K562 (cell line): ENCODE measurements around the gene C12orf75. TPM values are rescaled to one million over a fixed set of nuclear protein-coding genes. Genes with fewer than 3 reads are reported as not detected.

Experiments
- ATAC-seq: fragments of 200-7000 bp; cut with Tn5 transposase; 3 replicates; pipeline ENCODE4 v1.9.1; 2020; ENCODE audit warnings: moderate library complexity
- BruUV-seq: library from RNA; stranded (reverse); fragments of 400-500 nt; replicated peaks from 2 replicates; lab custom pipeline; 2021; lab: Mats Ljungman, UMichigan
- CTCF ChIA-PET: fragments of 300-600 bp; formaldehyde crosslinking; extraction: SDS; loops from one replicate; lab custom pipeline; 2021; ENCODE audit warnings: low intra/inter-chr PET ratio; lab: Yijun Ruan, JAX
- POLR2A ChIA-PET: fragments of 300-600, 350-650 bp; sonication (Branson Sonifier 250); formaldehyde crosslinking; extraction: SDS; loops from one replicate; lab custom pipeline; 2021; ENCODE audit warnings: antibody characterized with exemption, inconsistent platforms; lab: Yijun Ruan, JAX
- DNase-seq, 4 experiments: peaks; one replicate each; pipeline versions ENCODE4 v3.0.0 to v3.0.0-alpha.2; 2011 to 2018; ENCODE audit warnings: low spot score in 3 of 4, mixed read lengths in 3 of 4; ENCODE audit errors: extremely low read depth in 1 of 4
- FAIRE-seq: peaks from 2 replicates; lab custom pipeline; 2011; peaks lifted over from hg19 to GRCh38; lab: Jason Lieb, UNC
- H2AFZ ChIP-seq: 2 replicates; pipeline ENCODE4 v1.6.0; 2011; ENCODE audit warnings: low read depth, low read length, control low read depth, inconsistent platforms
- H3K27ac ChIP-seq: fragments of 200-600 bp; 3 replicates; pipeline ENCODE4 v1.8.0; 2011; ENCODE audit warnings: low read depth, mild to moderate bottlenecking, control low read depth, inconsistent platforms, low read length, moderate library complexity, mixed read lengths; ENCODE audit errors: extremely low read depth
- H3K27me3 ChIP-seq, 2 experiments: fragments of 300-600 bp in 1 of 2; 2 replicates in 1 of 2; 3 replicates in 1 of 2; pipeline versions ENCODE4 v1.6.0 to v1.8.0; 2011; ENCODE audit warnings: inconsistent platforms in 2 of 2, low read length in 2 of 2, mild to moderate bottlenecking in 1 of 2, mixed read lengths in 1 of 2, moderate library complexity in 1 of 2; ENCODE audit not compliant: control insufficient read depth in 2 of 2, insufficient read depth in 2 of 2
- H3K36me3 ChIP-seq: fragments of 300-600 bp; 3 replicates; pipeline ENCODE4 v1.8.0; 2011; ENCODE audit warnings: mild to moderate bottlenecking, low read length, inconsistent platforms; ENCODE audit not compliant: control insufficient read depth, insufficient read depth
- H3K4me1 ChIP-seq, 2 experiments: fragments of 200-600 bp in 1 of 2; replicated peaks in 1 of 2; 2 replicates in 1 of 2; 3 replicates in 1 of 2; pipeline versions ENCODE4 v1.5.1 to v1.8.0; 2011; ENCODE audit warnings: inconsistent platforms in 2 of 2, low read length in 2 of 2, mild to moderate bottlenecking in 1 of 2, mixed read lengths in 1 of 2, moderate library complexity in 1 of 2; ENCODE audit not compliant: control insufficient read depth in 2 of 2, insufficient read depth in 2 of 2
- H3K4me2 ChIP-seq: 2 replicates; pipeline ENCODE4 v1.6.1; 2011; ENCODE audit warnings: low read length, control low read depth, inconsistent platforms, mixed read lengths; ENCODE audit not compliant: insufficient read depth
- H3K4me3 ChIP-seq: fragments of 200-600 bp; sonication (generic), shearing (Covaris generic); 2 replicates; pipeline ENCODE4 v1.5.1; 2016; ENCODE audit warnings: control low read depth, inconsistent platforms
- H3K79me2 ChIP-seq: fragments of 200-600 bp; 3 replicates; pipeline ENCODE4 v1.8.0; 2011; ENCODE audit warnings: low read length, inconsistent platforms; ENCODE audit not compliant: control insufficient read depth, insufficient read depth
- H3K9ac ChIP-seq, 2 experiments: 2 replicates each; pipeline versions ENCODE4 v1.6.0 to v1.6.1; 2011; ENCODE audit warnings: low read depth in 2 of 2, low read length in 2 of 2, control low read depth in 1 of 2, inconsistent platforms in 1 of 2, mild to moderate bottlenecking in 1 of 2, mixed read lengths in 1 of 2; ENCODE audit not compliant: insufficient read depth in 1 of 2
- H3K9me1 ChIP-seq: one replicate; pipeline ENCODE4 v1.6.0; 2011; ENCODE audit warnings: inconsistent platforms, mild to moderate bottlenecking, low read length, moderate library complexity; ENCODE audit not compliant: control insufficient read depth, insufficient read depth
- H3K9me3 ChIP-seq: replicated peaks from 2 replicates; pipeline ENCODE4 v1.5.1; 2011; ENCODE audit warnings: low read depth, low read length, inconsistent platforms; ENCODE audit not compliant: control insufficient read depth, insufficient read depth
- H4K20me1 ChIP-seq: replicated peaks from 2 replicates; pipeline ENCODE4 v1.6.1; 2011; ENCODE audit warnings: low read length, inconsistent platforms, mixed read lengths; ENCODE audit not compliant: control insufficient read depth, insufficient read depth
- E2F4 ChIP-seq: sonication (generic); formaldehyde crosslinking; IDR thresholded peaks from 2 replicates; pipeline ENCODE4 v1.8.0; 2022; ENCODE audit warnings: mild to moderate bottlenecking, low read depth, missing genetic modification reagents
- RFX7 ChIP-seq: fragments of 250-450 bp; sonication (Bioruptor Pico); IDR thresholded peaks from 2 replicates; pipeline ENCODE4 v1.5.1; 2021; ENCODE audit warnings: mild to moderate bottlenecking
- SMAD4 ChIP-seq: fragments of 250-450 bp; sonication (Bioruptor Pico); conservative IDR thresholded peaks from 2 replicates; pipeline ENCODE4 v1.8.0; 2021; ENCODE audit warnings: inconsistent platforms, mild to moderate bottlenecking, moderate library complexity
- ZFP36 ChIP-seq: fragments of 150-350 bp; IDR thresholded peaks from 2 replicates; pipeline ENCODE4 v1.6.1; 2018; ENCODE audit warnings: low read length, low read depth; ENCODE audit not compliant: partially characterized antibody
- ZNF644 ChIP-seq: fragments of 200-800 bp; sonication (Bioruptor generic); IDR thresholded peaks from 2 replicates; pipeline ENCODE4 v1.6.1; 2016; ENCODE audit warnings: low read depth, missing genetic modification characterization, missing compliant biosample characterization
- WGBS: fragments of 100-300 bp; shearing (Covaris generic); methylation state at CpG from one replicate; pipeline ENCODE4 v1.1.6; 2016; ENCODE audit warnings: low coverage, mixed read lengths; ENCODE audit not compliant: insufficient coverage; ENCODE audit errors: missing lambda C conversion rate; 5-methylcytosine and 5-hydroxymethylcytosine counted together
- in situ Hi-C: fragments of 300-500 bp; cut with MboI; formaldehyde crosslinking; loops from 4 replicates; pipeline ENCODE4 v1.15.0; 2018; ENCODE audit warnings: inconsistent platforms, mixed read lengths
- intact Hi-C: fragments of 100-400 bp; cut with micrococcal nuclease; formaldehyde crosslinking; loops from 2 replicates; pipeline ENCODE4 v1.14.2; 2022
- polyA plus RNA-seq, 8 experiments: library from polyadenylated mRNA; depleted of rRNA in 4 of 8; stranded (reverse) in 5 of 8; unstranded in 3 of 8; fragments of >200 nt; fragmentation: Nextera tagmentation in 2 of 8; fragmentation: Illumina TruSeq in 1 of 8; extraction: Ambion mirVana in 2 of 8; extraction: Trizol in 1 of 8; gene quantifications; 2 replicates each; pipeline versions ENCODE4 v1.2.1 to v1.2.3, GENCODE V29; 2011 to 2014; ENCODE audit warnings: inconsistent platforms in 1 of 8, missing spikeins in 1 of 8
- total RNA-seq, 7 experiments: library from RNA; depleted of rRNA in 6 of 7; stranded (reverse); fragments of >200 nt in 6 of 7; fragmentation: Illumina TruSeq in 2 of 7; extraction: Trizol in 2 of 7; gene quantifications; 2 replicates each; pipeline versions ENCODE4 v1.2.1 to v1.2.3, GENCODE V29; 2011 to 2021; ENCODE audit warnings: low replicate concordance in 1 of 7
- TF ChIP-seq, protein P1 (sequence below): sonication (generic); formaldehyde crosslinking; IDR thresholded peaks from 2 replicates; pipeline ENCODE4 v1.8.0; 2022; ENCODE audit warnings: mild to moderate bottlenecking, missing genetic modification reagents
- TF ChIP-seq, protein P2 (sequence below): sonication (generic); formaldehyde crosslinking; IDR thresholded peaks from 2 replicates; pipeline ENCODE4 v1.8.0; 2022; ENCODE audit warnings: missing genetic modification reagents, mild to moderate bottlenecking, borderline replicate concordance
- TF ChIP-seq, protein P3 (sequence below): IDR thresholded peaks from 3 replicates; pipeline ENCODE4 v1.6.1; 2011; ENCODE audit warnings: borderline replicate concordance, mild to moderate bottlenecking, moderate library complexity; ENCODE audit not compliant: insufficient read length; ENCODE audit errors: extremely low read depth
- TF ChIP-seq, protein P4 (sequence below): sonication (generic); formaldehyde crosslinking; IDR thresholded peaks from 2 replicates; pipeline ENCODE4 v1.9.0; 2022; ENCODE audit warnings: mild to moderate bottlenecking, missing genetic modification reagents

The C12orf75 gene
- total and polyA plus RNA-seq, 9 of the 15 experiments (the other 6 are each of a cell fraction or from before 2014, with no cell fraction given) = 0.06 to 0.82 (median 0.26) TPM; not detected in 3

- Histone ChIP-seq H3K27ac (no peak overlapping the region), H4K20me1 (no peaks in the 10 kb centered on the region), H3K4me1 (peaks cover 0 to 5% of the 10 kb centered on the region in 2 experiments; a peak in 1 of 5 replicates), H3K4me2 (no peak overlapping the region), H3K9me3 (no peaks in the 10 kb centered on the region), H2AFZ (no peak overlapping the region), H3K79me2 (no peaks in the 10 kb centered on the region), H3K36me3 (no peaks in the 10 kb centered on the region), H3K9me1 (no peaks in the 10 kb centered on the region), H3K9ac (no peak overlapping the region), H3K4me3 (no peak overlapping the region), H3K27me3 (peaks cover 0 to 21% of the 10 kb centered on the region in 2 experiments; a peak in 4 of 5 replicates)
- FAIRE-seq (no peak), DNase-seq (no peak), ATAC-seq (no peak)
- POLR2A ChIA-PET = interaction anchor here (1.3 kb wide), 1 partner anchor 13 kb away, joined by 3 read pairs; no protein-coding TSS in a partner anchor
- intact Hi-C loops (loop anchor here (5.0 to 10.0 kb wide), 4 partner anchors 107 to 1182 kb away; no protein-coding TSS in a partner anchor), in situ Hi-C loops (loop anchor here (25.0 kb wide), 2 partner anchors 1022 to 1172 kb away; partner anchors contain the start of gene TXNRD1)
- CTCF ChIA-PET = interaction anchor here (1.3 kb wide), 1 partner anchor 1182 kb away, joined by 7 read pairs; no protein-coding TSS in a partner anchor
- WGBS = 31% methylated on average over 6 of the region's 6 CpGs
- no TSS peak for BruUV-seq
- TF ChIP-seq SMAD4 (CRISPR knock-in tag) (no peak), ZNF644 (tag) (no peak), ZFP36 (no peak), RFX7 (CRISPR knock-in tag) (no peak), E2F4 (CRISPR knock-in tag) (no peak)
- TF ChIP-seq, protein P1, sequence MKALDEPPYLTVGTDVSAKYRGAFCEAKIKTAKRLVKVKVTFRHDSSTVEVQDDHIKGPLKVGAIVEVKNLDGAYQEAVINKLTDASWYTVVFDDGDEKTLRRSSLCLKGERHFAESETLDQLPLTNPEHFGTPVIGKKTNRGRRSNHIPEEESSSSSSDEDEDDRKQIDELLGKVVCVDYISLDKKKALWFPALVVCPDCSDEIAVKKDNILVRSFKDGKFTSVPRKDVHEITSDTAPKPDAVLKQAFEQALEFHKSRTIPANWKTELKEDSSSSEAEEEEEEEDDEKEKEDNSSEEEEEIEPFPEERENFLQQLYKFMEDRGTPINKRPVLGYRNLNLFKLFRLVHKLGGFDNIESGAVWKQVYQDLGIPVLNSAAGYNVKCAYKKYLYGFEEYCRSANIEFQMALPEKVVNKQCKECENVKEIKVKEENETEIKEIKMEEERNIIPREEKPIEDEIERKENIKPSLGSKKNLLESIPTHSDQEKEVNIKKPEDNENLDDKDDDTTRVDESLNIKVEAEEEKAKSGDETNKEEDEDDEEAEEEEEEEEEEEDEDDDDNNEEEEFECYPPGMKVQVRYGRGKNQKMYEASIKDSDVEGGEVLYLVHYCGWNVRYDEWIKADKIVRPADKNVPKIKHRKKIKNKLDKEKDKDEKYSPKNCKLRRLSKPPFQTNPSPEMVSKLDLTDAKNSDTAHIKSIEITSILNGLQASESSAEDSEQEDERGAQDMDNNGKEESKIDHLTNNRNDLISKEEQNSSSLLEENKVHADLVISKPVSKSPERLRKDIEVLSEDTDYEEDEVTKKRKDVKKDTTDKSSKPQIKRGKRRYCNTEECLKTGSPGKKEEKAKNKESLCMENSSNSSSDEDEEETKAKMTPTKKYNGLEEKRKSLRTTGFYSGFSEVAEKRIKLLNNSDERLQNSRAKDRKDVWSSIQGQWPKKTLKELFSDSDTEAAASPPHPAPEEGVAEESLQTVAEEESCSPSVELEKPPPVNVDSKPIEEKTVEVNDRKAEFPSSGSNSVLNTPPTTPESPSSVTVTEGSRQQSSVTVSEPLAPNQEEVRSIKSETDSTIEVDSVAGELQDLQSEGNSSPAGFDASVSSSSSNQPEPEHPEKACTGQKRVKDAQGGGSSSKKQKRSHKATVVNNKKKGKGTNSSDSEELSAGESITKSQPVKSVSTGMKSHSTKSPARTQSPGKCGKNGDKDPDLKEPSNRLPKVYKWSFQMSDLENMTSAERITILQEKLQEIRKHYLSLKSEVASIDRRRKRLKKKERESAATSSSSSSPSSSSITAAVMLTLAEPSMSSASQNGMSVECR (CRISPR knock-in tag) = no peak
- TF ChIP-seq, protein P2, sequence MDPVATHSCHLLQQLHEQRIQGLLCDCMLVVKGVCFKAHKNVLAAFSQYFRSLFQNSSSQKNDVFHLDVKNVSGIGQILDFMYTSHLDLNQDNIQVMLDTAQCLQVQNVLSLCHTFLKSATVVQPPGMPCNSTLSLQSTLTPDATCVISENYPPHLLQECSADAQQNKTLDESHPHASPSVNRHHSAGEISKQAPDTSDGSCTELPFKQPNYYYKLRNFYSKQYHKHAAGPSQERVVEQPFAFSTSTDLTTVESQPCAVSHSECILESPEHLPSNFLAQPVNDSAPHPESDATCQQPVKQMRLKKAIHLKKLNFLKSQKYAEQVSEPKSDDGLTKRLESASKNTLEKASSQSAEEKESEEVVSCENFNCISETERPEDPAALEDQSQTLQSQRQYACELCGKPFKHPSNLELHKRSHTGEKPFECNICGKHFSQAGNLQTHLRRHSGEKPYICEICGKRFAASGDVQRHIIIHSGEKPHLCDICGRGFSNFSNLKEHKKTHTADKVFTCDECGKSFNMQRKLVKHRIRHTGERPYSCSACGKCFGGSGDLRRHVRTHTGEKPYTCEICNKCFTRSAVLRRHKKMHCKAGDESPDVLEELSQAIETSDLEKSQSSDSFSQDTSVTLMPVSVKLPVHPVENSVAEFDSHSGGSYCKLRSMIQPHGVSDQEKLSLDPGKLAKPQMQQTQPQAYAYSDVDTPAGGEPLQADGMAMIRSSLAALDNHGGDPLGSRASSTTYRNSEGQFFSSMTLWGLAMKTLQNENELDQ (CRISPR knock-in tag) = no peak
- TF ChIP-seq, protein P3, sequence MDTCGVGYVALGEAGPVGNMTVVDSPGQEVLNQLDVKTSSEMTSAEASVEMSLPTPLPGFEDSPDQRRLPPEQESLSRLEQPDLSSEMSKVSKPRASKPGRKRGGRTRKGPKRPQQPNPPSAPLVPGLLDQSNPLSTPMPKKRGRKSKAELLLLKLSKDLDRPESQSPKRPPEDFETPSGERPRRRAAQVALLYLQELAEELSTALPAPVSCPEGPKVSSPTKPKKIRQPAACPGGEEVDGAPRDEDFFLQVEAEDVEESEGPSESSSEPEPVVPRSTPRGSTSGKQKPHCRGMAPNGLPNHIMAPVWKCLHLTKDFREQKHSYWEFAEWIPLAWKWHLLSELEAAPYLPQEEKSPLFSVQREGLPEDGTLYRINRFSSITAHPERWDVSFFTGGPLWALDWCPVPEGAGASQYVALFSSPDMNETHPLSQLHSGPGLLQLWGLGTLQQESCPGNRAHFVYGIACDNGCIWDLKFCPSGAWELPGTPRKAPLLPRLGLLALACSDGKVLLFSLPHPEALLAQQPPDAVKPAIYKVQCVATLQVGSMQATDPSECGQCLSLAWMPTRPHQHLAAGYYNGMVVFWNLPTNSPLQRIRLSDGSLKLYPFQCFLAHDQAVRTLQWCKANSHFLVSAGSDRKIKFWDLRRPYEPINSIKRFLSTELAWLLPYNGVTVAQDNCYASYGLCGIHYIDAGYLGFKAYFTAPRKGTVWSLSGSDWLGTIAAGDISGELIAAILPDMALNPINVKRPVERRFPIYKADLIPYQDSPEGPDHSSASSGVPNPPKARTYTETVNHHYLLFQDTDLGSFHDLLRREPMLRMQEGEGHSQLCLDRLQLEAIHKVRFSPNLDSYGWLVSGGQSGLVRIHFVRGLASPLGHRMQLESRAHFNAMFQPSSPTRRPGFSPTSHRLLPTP = no peak
- TF ChIP-seq, protein P4, sequence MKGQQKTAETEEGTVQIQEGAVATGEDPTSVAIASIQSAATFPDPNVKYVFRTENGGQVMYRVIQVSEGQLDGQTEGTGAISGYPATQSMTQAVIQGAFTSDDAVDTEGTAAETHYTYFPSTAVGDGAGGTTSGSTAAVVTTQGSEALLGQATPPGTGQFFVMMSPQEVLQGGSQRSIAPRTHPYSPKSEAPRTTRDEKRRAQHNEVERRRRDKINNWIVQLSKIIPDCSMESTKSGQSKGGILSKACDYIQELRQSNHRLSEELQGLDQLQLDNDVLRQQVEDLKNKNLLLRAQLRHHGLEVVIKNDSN (CRISPR knock-in tag) = no peak
Measured at GRCh38 chr12:105384220-105384619, 53.7 kb downstream of the C12orf75 start.
